ENCODE results near the gene SBNO1. TPM values are rescaled to one million over a fixed set of nuclear protein-coding genes. Genes with fewer than 3 reads are reported as not detected.

SBNO1 gene
- total RNA-seq, 1 donor from 2014 or later, result 50.4 TPM

- peak overlapping the region; percentile 69 for H3K4me3 Mint-ChIP-seq (ENCODE audit: unreplicated experiment)
- no peak overlapping the region for H3K9ac ChIP-seq (ENCODE audit: low read length)
- no peak overlapping the region for H3K27ac Mint-ChIP-seq (ENCODE audit: unreplicated experiment)
- H3K27me3 ChIP-seq (ENCODE audit: insufficient read depth, low read length), result no peaks in the 10 kb centered on the region
- no peak overlapping the region for H3K4me2 ChIP-seq (ENCODE audit: low read length)
- peaks cover 10% of the 10 kb centered on the region for H4K20me1 ChIP-seq (ENCODE audit: insufficient read depth, low read length)
- H3K36me3 ChIP-seq (ENCODE audit: insufficient read depth, low read length), result peaks cover 17% of the 10 kb centered on the region
- H3K4me1 Mint-ChIP-seq (ENCODE audit: low read depth, unreplicated experiment), result no peaks in the 10 kb centered on the region
- FAIRE-seq (no peak), DNase-seq (ENCODE audit: low read depth) (no peak)
- H2AFZ ChIP-seq (ENCODE audit: low read depth, low read length), result no peak overlapping the region
- H3K36me3 Mint-ChIP-seq (ENCODE audit: low read depth, unreplicated experiment), result peaks cover 3% of the 10 kb centered on the region
- no peaks in the 10 kb centered on the region for H3K4me1 ChIP-seq (ENCODE audit: insufficient read depth, low read length)
- no peaks in the 10 kb centered on the region for H3K79me2 ChIP-seq (ENCODE audit: insufficient read depth, low read length)
- no peak overlapping the region for H3K4me3 ChIP-seq (ENCODE audit: insufficient read depth, low read depth, low read length)
- no peak overlapping the region for H3K27ac ChIP-seq (ENCODE audit: low read depth, low read length)
- no peaks in the 10 kb centered on the region for H3K9me3 ChIP-seq (ENCODE audit: insufficient read depth, low read depth, low read length)
- TF ChIP-seq EZH2 (IDR thresholded peaks at IDR 0.05; ENCODE audit: insufficient read depth, low read length), result no peak
- TF ChIP-seq, protein P1, sequence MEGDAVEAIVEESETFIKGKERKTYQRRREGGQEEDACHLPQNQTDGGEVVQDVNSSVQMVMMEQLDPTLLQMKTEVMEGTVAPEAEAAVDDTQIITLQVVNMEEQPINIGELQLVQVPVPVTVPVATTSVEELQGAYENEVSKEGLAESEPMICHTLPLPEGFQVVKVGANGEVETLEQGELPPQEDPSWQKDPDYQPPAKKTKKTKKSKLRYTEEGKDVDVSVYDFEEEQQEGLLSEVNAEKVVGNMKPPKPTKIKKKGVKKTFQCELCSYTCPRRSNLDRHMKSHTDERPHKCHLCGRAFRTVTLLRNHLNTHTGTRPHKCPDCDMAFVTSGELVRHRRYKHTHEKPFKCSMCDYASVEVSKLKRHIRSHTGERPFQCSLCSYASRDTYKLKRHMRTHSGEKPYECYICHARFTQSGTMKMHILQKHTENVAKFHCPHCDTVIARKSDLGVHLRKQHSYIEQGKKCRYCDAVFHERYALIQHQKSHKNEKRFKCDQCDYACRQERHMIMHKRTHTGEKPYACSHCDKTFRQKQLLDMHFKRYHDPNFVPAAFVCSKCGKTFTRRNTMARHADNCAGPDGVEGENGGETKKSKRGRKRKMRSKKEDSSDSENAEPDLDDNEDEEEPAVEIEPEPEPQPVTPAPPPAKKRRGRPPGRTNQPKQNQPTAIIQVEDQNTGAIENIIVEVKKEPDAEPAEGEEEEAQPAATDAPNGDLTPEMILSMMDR (IDR thresholded peaks at IDR 0.05; ENCODE audit: insufficient read depth, low read depth, low read length), result no peak
- no peaks in the 10 kb centered on the region for H3K27me3 Mint-ChIP-seq (ENCODE audit: low read depth, unreplicated experiment)
- H3K9me3 Mint-ChIP-seq (ENCODE audit: unreplicated experiment), result no peaks in the 10 kb centered on the region
Observed at GRCh38 chr12:123288751-123289346, 75.8 kb downstream of the SBNO1 start.

- H3K27ac Mint-ChIP-seq (ENCODE audit: unreplicated experiment), result no peak overlapping the region
- no peaks in the 10 kb centered on the region for H3K4me1 Mint-ChIP-seq (ENCODE audit: low read depth, unreplicated experiment)
- Histone ChIP-seq H3K4me2 (ENCODE audit: low read length) (no peak overlapping the region), H4K20me1 (ENCODE audit: insufficient read depth, low read length) (peaks cover under 1% of the 10 kb centered on the region), H2AFZ (ENCODE audit: low read depth, low read length) (no peak overlapping the region), H3K27me3 (ENCODE audit: insufficient read depth, low read length) (no peaks in the 10 kb centered on the region), H3K9ac (ENCODE audit: low read length) (no peak overlapping the region), H3K9me3 (ENCODE audit: insufficient read depth, low read depth, low read length) (no peaks in the 10 kb centered on the region), H3K4me3 (ENCODE audit: insufficient read depth, low read depth, low read length) (no peak overlapping the region), H3K79me2 (ENCODE audit: insufficient read depth, low read length) (no peaks in the 10 kb centered on the region), H3K36me3 (ENCODE audit: insufficient read depth, low read length) (peaks cover 8% of the 10 kb centered on the region), H3K4me1 (ENCODE audit: insufficient read depth, low read length) (no peaks in the 10 kb centered on the region), H3K27ac (ENCODE audit: low read depth, low read length) (no peak overlapping the region)
- H3K4me3 Mint-ChIP-seq (ENCODE audit: unreplicated experiment), result no peak overlapping the region
- H3K27me3 Mint-ChIP-seq (ENCODE audit: low read depth, unreplicated experiment), result no peaks in the 10 kb centered on the region
- H3K36me3 Mint-ChIP-seq (ENCODE audit: low read depth, unreplicated experiment), result peaks cover 5% of the 10 kb centered on the region
- DNase-seq (ENCODE audit: low read depth) (no peak), FAIRE-seq (no peak)
- H3K9me3 Mint-ChIP-seq (ENCODE audit: unreplicated experiment), result no peaks in the 10 kb centered on the region
- TF ChIP-seq, protein P1 (IDR thresholded peaks at IDR 0.05; ENCODE audit: insufficient read depth, low read depth, low read length), result no peak
- no peak for TF ChIP-seq EZH2 (IDR thresholded peaks at IDR 0.05; ENCODE audit: insufficient read depth, low read length)
Observed at GRCh38 chr12:123286652-123287373, 77.8 kb downstream of the SBNO1 start.

GRCh38 chr12:123284669-123285068 lies 80.0 kb downstream of the SBNO1 start:
- DNase-seq (ENCODE audit: low read depth) (no peak), FAIRE-seq (no peak)
- H3K9ac ChIP-seq (ENCODE audit: low read length), result no peak overlapping the region
- H2AFZ ChIP-seq (ENCODE audit: low read depth, low read length), result no peak overlapping the region
- H3K4me1 ChIP-seq (ENCODE audit: insufficient read depth, low read length), result no peaks in the 10 kb centered on the region
- Mint-ChIP-seq H3K36me3 (ENCODE audit: low read depth, unreplicated experiment) (peaks cover 5% of the 10 kb centered on the region), H3K9me3 (ENCODE audit: unreplicated experiment) (no peaks in the 10 kb centered on the region), H3K4me3 (ENCODE audit: unreplicated experiment) (no peak overlapping the region), H3K27me3 (ENCODE audit: low read depth, unreplicated experiment) (no peaks in the 10 kb centered on the region), H3K4me1 (ENCODE audit: low read depth, unreplicated experiment) (no peaks in the 10 kb centered on the region), H3K27ac (ENCODE audit: unreplicated experiment) (no peak overlapping the region)
- no peak for TF ChIP-seq EZH2 (IDR thresholded peaks at IDR 0.05; ENCODE audit: insufficient read depth, low read length)
- TF ChIP-seq, protein P1 (IDR thresholded peaks at IDR 0.05; ENCODE audit: insufficient read depth, low read depth, low read length), result no peak
- H3K9me3 ChIP-seq (ENCODE audit: insufficient read depth, low read depth, low read length), result no peaks in the 10 kb centered on the region
- H3K4me2 ChIP-seq (ENCODE audit: low read length), result no peak overlapping the region
- H3K79me2 ChIP-seq (ENCODE audit: insufficient read depth, low read length), result no peaks in the 10 kb centered on the region
- H3K36me3 ChIP-seq (ENCODE audit: insufficient read depth, low read length), result peaks cover 5% of the 10 kb centered on the region
- no peak overlapping the region for H3K27ac ChIP-seq (ENCODE audit: low read depth, low read length)
- no peak overlapping the region for H3K4me3 ChIP-seq (ENCODE audit: insufficient read depth, low read depth, low read length)
- H4K20me1 ChIP-seq (ENCODE audit: insufficient read depth, low read length), result no peaks in the 10 kb centered on the region
- H3K27me3 ChIP-seq (ENCODE audit: insufficient read depth, low read length), result no peaks in the 10 kb centered on the region

Measured in astrocyte (in vitro differentiated cells and primary cell).